NB4 (cell line): ENCODE data around the gene TOP1.

Experiments used
- DNase-seq: peaks from one replicate; pipeline ENCODE4 v3.0.0; 2010; ENCODE audit warnings: low read depth
- H3K4me3 ChIP-seq: one replicate; pipeline ENCODE4 v1.5.1; 2011; ENCODE audit warnings: mild to moderate bottlenecking, low read depth, low read length, moderate library complexity
- MYC ChIP-seq: IDR thresholded peaks from 2 replicates; pipeline ENCODE4 v1.6.1; 2011; ENCODE audit warnings: low read depth, low read length
- POLR2A ChIP-seq: IDR thresholded peaks from 2 replicates; pipeline ENCODE4 v1.6.1; 2011; ENCODE audit warnings: mild to moderate bottlenecking; ENCODE audit not compliant: insufficient read length; ENCODE audit errors: extremely low read depth
- TF ChIP-seq, protein P1 (sequence below): IDR thresholded peaks from 2 replicates; pipeline ENCODE4 v1.6.1; 2011; ENCODE audit warnings: low read depth, low read length
- TF ChIP-seq, protein P2 (sequence below): IDR thresholded peaks from one replicate; pipeline ENCODE4 v1.5.1; 2012; ENCODE audit warnings: low read depth, low read length

Gene TOP1

DNA sequence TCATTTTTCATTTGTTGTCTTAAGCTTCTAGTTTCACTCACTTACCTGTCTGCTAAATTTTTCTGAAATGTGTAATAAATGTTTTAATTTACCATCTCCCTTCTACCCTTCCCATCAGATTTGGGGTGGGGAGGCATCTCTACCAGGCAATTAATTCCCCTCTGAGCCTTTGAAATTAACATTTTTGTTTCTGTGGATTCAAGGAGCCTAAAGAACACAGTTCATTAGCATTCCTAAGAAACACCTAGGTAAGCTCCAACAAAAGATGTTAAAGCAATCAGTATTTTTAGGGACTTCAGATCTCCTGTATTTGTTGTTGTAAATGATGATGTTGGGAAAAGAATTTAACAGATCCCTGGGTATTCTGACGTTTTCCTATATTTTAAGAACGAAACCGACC is 6.6 kb downstream of the TOP1 start:
- no peak for DNase-seq
- no peak overlapping the region for H3K4me3 ChIP-seq
- no peak for TF ChIP-seq POLR2A
- no peak for TF ChIP-seq MYC
- TF ChIP-seq, protein P1, sequence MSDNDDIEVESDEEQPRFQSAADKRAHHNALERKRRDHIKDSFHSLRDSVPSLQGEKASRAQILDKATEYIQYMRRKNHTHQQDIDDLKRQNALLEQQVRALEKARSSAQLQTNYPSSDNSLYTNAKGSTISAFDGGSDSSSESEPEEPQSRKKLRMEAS, result no peak
- TF ChIP-seq, protein P2, sequence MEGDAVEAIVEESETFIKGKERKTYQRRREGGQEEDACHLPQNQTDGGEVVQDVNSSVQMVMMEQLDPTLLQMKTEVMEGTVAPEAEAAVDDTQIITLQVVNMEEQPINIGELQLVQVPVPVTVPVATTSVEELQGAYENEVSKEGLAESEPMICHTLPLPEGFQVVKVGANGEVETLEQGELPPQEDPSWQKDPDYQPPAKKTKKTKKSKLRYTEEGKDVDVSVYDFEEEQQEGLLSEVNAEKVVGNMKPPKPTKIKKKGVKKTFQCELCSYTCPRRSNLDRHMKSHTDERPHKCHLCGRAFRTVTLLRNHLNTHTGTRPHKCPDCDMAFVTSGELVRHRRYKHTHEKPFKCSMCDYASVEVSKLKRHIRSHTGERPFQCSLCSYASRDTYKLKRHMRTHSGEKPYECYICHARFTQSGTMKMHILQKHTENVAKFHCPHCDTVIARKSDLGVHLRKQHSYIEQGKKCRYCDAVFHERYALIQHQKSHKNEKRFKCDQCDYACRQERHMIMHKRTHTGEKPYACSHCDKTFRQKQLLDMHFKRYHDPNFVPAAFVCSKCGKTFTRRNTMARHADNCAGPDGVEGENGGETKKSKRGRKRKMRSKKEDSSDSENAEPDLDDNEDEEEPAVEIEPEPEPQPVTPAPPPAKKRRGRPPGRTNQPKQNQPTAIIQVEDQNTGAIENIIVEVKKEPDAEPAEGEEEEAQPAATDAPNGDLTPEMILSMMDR, result no peak

DNA sequence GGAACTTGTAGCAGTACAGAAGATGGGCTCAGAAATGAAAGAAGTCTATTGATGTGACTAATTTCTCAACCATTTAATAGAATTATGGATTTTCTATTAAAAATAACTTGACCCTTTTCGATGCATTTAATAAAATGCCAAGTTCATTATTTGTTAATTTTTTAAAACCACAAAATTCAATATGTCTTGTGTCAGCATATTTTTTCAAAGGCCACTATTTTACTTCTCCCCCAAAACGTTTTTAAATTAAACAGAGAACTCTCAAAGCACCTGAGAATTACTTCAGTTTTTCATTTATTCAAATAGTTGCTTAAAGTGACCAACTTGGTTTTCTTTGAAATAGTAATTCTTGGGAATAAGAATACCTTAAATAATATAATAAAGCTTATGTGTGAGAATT is 8.6 kb downstream of the TOP1 start:
- TF ChIP-seq, protein P1, result no peak
- TF ChIP-seq MYC (no peak), POLR2A (no peak)
- TF ChIP-seq, protein P2, result no peak
- no peak for DNase-seq
- H3K4me3 ChIP-seq, result no peak overlapping the region

DNA sequence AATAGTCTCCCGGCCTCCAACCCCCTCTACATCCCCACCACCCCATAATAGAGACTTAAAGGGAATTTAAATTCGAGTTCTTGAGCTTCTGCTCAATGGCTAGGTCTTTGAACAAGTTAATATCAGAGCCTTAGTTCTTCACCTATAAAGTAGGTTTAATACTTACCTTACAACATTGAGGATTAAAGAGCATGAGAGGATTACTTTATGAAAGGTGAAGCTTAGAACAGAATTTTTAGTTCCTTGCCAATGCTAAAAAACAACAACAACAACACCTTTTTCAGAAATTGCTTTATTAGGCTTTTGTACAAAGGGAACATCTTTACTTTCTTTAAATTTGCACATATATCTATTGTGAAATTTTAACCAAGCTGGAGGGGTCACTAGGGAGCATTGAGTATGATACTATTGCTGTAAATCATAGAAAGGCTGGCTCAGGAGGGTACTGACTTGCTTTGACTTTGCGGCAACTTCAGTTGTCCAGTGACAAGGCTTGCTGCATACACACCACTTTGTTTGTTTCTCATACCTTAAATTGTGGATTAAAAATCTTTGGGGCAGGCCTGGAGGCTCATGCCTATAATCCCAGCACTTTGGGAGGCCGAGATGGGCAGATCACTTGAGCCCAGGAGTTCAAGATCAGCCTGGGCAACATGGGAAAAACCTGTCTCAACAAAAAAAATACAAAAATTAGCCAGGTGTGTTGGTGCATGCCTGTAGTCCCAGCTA is 9.7 kb downstream of the TOP1 start:
- DNase-seq, result no peak
- no peak overlapping the region for H3K4me3 ChIP-seq
- TF ChIP-seq, protein P1, result no peak
- TF ChIP-seq MYC (no peak), POLR2A (no peak)
- TF ChIP-seq, protein P2, result no peak

DNA sequence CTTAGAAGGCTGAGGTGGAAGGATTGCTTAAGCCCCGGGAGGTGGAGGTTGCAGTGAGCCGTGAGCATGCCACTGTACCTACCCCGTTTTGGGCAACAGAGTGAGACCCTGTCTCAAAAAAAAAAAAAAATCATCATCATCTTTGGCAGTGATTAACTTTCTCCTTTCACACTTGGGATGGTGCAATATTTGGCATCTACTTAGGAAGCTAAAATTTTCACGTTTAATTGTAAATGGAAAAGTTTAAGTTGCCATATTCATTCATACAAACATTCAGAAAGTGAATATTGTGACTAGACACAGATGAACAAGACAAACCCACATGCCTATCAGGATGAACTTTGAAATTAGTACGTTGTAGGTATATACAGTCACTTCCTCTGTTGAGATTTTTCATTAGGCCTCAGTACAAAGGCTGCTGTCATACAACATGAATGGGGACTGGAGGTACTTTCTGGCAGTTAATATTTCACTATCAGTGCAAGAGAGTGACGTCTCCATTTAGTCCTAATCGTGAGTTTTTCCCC is 10.3 kb downstream of the TOP1 start:
- no peak overlapping the region for H3K4me3 ChIP-seq
- no peak for DNase-seq
- TF ChIP-seq, protein P2, result no peak
- TF ChIP-seq MYC (no peak), POLR2A (no peak)
- TF ChIP-seq, protein P1, result no peak

DNA sequence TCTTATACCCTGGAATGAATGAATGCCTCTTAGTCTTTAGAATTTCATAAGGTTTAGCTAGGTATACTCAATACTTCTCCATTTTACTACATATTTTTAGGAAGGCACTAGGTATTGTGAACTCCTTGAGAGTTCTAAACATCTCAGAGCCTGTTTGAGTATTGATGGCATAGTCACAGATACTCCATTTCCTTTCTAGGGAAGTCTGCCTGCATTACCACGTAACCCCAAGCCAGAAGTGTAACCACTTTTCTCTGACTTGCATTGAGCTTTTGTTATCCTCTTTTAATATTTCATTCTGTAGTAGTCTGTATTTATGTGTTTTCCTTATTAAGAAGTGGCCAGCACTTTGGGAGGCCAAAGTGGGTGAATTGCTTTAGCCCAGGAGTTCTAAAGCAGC is 12.2 kb downstream of the TOP1 start:
- TF ChIP-seq, protein P2, result no peak
- no peak for TF ChIP-seq POLR2A
- TF ChIP-seq, protein P1, result no peak
- TF ChIP-seq MYC, result no peak
- DNase-seq, result no peak

More for the DNA sequence above, 12.2 kb downstream of the TOP1 start:
- no peak overlapping the region for H3K4me3 ChIP-seq
